NCI-H1105 (cell line): ENCODE measurements around the gene VAT1L.

ENCODE experiments used
- DNase-seq: peaks from one replicate; lab custom pipeline; 2025; lab: John Stamatoyannopoulos, UW

VAT1L gene

DNA sequence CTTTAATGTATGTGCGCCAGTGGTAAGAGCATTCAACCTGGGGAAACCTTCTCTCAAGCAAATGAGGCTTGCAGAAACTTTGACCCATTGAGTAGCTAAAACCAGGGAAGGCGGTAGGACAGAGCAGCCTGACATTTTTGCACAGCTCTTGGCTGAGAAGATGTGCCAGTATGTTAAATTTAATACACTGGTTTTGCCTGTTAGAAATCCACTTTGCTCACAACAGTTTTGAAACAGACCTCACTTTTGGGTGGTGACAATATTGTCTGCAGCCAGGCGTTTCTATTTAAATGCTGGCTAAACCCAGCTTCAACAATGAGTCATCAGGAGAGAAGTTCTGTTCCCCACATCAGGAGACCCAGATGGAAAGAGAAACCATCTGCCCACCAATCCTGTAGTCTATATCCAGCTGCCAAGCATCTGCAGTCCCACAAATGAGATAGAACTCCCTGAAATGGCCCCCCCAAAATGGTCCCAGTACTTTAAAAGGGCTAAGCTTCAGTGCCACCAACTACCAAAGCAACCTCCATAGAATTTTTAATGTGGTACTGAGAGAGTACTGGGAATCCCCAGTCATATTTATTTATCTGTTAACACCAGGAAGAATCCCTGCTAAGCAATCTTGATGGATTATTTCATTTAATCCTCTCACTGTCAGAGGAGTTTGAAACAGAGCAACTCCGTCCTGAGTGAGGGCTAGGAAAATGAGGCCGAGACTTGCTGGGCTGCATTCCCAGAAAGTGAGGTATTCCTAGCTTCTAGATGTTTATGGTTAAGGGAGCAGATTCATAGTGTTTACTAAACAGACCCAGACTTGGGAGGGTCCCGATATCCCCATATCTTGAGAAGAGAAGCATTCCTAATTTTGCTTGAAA is 205.0 kb downstream of the VAT1L start:
- DNase-seq, result no peak

- no peak for DNase-seq
These were observed 207.6 kb downstream of the VAT1L start for GRCh38 chr16:77995843-77996455.

GRCh38 chr16:77998350-77999023 is 210.1 kb downstream of the VAT1L start:
- DNase-seq, result no peak

DNA sequence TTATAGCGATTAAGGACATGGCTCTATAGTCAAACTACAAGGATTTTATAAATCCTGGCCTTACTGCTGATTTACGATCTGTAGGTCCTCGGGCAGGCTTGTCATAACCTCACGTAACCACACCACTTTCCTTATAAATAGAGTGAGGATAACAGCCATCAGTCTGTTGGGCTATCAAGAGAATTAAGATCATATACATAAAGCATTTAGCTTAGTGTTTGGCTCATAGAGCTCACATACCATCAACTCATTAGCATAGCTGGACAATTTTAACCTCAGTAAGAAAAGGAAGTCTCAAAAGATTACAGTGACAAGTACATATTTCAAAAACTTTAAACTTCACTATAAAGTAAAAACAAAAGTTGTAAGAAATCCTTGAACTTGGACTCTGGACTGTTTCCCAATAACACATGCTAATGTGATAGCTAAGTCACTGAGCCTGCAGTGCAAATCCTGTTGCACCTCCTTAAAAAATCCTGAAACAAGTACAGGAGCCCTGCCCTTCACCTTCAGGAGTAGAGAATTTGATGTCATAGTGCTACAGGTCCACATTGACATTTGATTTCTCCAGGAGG is 213.2 kb downstream of the VAT1L start:
- no peak for DNase-seq

- DNase-seq, result no peak
These were observed 214.7 kb downstream of the VAT1L start for GRCh38 chr16:78002915-78003538.

- DNase-seq, result no peak
These were observed 216.2 kb downstream of the VAT1L start for GRCh38 chr16:78004517-78004916.

DNA sequence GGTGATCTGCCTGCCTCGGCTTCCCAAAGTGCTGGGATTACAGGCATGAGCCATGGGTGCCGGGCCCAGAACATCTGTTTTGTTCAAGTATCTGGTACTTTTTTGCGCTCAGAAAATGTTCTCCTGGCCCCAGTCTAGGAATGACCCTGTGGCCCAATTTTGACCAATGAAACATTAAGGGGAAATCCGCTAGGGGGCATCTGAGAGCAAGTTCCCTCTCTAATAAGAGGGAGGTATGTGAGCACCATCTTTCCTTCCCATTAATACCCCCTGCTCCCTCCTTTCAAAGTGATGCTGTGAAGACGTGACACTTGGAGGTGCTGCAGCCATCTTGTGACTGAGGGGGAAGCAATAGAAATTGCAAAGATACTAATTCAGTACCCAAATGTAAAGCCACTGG is 217.5 kb downstream of the VAT1L start:
- no peak for DNase-seq

- no peak for DNase-seq
These were observed 218.8 kb downstream of the VAT1L start for GRCh38 chr16:78007121-78007520.

DNA sequence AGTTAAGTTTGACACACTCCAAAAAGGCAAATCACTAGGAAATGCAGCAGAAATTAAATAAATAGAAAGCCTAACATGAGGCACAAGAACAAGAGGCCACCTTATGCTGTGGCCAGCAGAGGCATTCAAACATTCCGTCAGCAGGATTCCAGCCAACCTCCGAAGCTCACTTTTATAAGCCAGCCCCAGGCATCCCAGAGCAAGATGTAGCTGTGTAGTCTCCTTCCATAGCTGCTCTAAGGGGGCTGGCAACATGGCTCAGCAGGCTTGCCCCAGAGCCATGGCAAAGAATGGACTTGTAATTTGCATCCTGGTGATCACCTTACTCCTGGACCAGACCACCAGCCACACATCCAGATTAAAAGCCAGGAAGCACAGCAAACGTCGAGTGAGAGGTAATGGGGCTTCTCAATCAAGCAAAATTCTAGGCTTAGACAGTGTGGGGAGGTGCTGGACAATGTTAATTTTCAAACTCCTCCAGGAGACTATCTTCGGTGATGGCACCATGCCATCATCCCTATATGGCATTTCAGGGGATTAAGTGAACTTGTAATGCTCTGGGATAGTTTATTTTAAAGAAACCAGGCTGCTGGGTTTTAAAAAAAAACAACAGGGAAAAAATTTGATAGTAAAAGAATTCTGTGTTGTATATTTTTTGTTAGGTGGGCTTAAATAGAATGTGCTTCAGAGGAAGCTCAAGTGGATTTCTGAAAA is 234.1 kb downstream of the VAT1L start, which contains the start of gene CLEC3A:
CLEC3A (plus strand) TSS at position 202 of the 714 bp plus-strand sequence; CDS start at position 281, 79 bp downstream.
- no peak for DNase-seq

DNA sequence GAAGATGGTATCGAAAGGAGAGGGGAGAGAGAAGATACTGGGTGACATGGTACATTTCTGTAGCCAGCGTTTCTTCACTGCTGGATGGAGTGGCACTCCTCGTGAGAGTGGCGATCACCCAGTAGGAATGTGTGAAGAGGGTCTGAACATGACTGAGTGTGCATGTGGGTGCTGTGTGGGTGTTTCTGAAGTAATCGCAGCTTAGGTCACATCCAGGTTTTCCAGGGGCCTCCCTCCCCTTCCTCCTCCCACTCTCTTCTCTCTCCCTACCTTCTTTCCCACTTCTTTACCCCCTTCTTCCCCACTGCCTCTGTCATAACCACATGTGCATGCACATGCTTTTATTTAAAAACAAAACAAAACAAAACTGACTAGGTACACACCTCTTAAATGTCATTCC is 235.8 kb downstream of the VAT1L start:
- no peak for DNase-seq

DNA sequence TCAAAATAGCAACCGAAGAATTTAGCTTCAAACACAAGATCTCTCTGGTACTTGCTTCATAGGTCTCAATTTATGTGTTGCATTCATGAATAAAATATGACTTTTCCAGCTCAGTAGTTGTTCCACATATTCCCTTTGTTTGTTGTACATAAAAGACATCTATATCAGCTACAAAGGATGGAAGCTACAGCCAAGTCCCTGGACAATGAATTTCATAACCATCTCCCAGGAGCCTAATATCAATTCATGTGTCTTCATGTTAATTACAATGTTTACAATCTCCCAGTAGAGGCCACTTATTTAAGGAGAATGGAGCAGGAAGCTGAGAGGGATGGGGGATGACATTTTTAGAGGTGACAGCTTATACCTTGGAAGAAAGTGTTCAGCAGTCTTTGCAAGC is 237.3 kb downstream of the VAT1L start:
- no peak for DNase-seq

DNA sequence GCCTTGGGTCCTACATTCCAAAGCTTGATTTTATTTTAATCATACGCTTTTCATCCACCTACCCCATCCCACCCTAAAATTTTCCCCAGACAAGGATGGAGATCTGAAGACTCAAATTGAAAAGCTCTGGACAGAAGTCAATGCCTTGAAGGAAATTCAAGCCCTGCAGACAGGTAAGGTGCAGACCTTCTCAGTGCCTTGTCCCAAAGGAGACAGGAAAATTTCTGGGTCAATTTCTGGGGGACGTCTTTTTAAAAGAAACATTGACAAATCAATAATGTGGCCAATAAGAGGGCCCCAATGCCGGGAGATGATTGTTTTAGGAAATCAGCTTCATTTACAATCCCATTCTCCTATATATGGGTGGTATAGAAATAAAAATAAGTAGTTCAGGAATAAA is 239.7 kb downstream of the VAT1L start:
- no peak for DNase-seq
